ENCODE data around the gene KIAA1191.

Gene KIAA1191

GRCh38 chr5:176341325-176342157, 20.0 kb downstream of the KIAA1191 start:
- Histone ChIP-seq H3K27ac (ENCODE audit: poor library complexity, severe bottlenecking) (no peak overlapping the region), H3K4me3 (ENCODE audit: severe bottlenecking) (no peak overlapping the region)

GRCh38 chr5:176339304-176339703, 22.3 kb downstream of the KIAA1191 start:
- Histone ChIP-seq H3K4me3 (ENCODE audit: severe bottlenecking) (no peak overlapping the region), H3K9me3 (ENCODE audit: severe bottlenecking) (no peaks in the 10 kb centered on the region), H3K27me3 (ENCODE audit: insufficient read depth, poor library complexity, severe bottlenecking) (no peaks in the 10 kb centered on the region), H3K27ac (ENCODE audit: poor library complexity, severe bottlenecking) (no peak overlapping the region), H3K36me3 (ENCODE audit: low read depth) (peaks cover 23% of the 10 kb centered on the region), H3K4me1 (ENCODE audit: insufficient read depth, poor library complexity, severe bottlenecking) (no peaks in the 10 kb centered on the region)
- ATAC-seq (ENCODE audit: low read depth) (no peak), DNase-seq (ENCODE audit: low spot score) (no peak)
- no peak for TF ChIP-seq CTCF (IDR thresholded peaks at IDR 0.05; ENCODE audit: poor library complexity, severe bottlenecking)

More at GRCh38 chr5:176341325-176342157, 20.0 kb downstream of the KIAA1191 start:
- Histone ChIP-seq H3K4me1 (ENCODE audit: insufficient read depth, poor library complexity, severe bottlenecking) (no peaks in the 10 kb centered on the region), H3K27me3 (ENCODE audit: insufficient read depth, poor library complexity, severe bottlenecking) (no peaks in the 10 kb centered on the region), H3K9me3 (ENCODE audit: severe bottlenecking) (no peaks in the 10 kb centered on the region), H3K36me3 (ENCODE audit: low read depth) (peaks cover 44% of the 10 kb centered on the region)
- ATAC-seq (ENCODE audit: low read depth), result no peak
- no peak for DNase-seq (ENCODE audit: low spot score)
- no peak for TF ChIP-seq CTCF (IDR thresholded peaks at IDR 0.05; ENCODE audit: poor library complexity, severe bottlenecking)

GRCh38 chr5:176337913-176338312, 23.7 kb downstream of the KIAA1191 start:
- no peak for TF ChIP-seq CTCF (IDR thresholded peaks at IDR 0.05; ENCODE audit: poor library complexity, severe bottlenecking)
- H3K27ac ChIP-seq (ENCODE audit: poor library complexity, severe bottlenecking), result no peak overlapping the region
- no peaks in the 10 kb centered on the region for H3K4me1 ChIP-seq (ENCODE audit: insufficient read depth, poor library complexity, severe bottlenecking)
- peaks cover 15% of the 10 kb centered on the region; the same call in 1 of the 2 replicates for H3K36me3 ChIP-seq (ENCODE audit: low read depth)
- DNase-seq (ENCODE audit: low spot score), result no peak
- no peaks in the 10 kb centered on the region for H3K9me3 ChIP-seq (ENCODE audit: severe bottlenecking)
- ATAC-seq (ENCODE audit: low read depth), result no peak
- H3K4me3 ChIP-seq (ENCODE audit: severe bottlenecking), result no peak overlapping the region
- no peaks in the 10 kb centered on the region for H3K27me3 ChIP-seq (ENCODE audit: insufficient read depth, poor library complexity, severe bottlenecking)

GRCh38 chr5:176334031-176334770, 27.4 kb downstream of the KIAA1191 start:
- no peak overlapping the region for H3K27ac ChIP-seq (ENCODE audit: poor library complexity, severe bottlenecking)
- H3K27me3 ChIP-seq (ENCODE audit: insufficient read depth, poor library complexity, severe bottlenecking), result no peaks in the 10 kb centered on the region
- H3K36me3 ChIP-seq (ENCODE audit: low read depth), result peaks cover 20% of the 10 kb centered on the region
- H3K4me1 ChIP-seq (ENCODE audit: insufficient read depth, poor library complexity, severe bottlenecking), result no peaks in the 10 kb centered on the region
- H3K9me3 ChIP-seq (ENCODE audit: severe bottlenecking), result no peaks in the 10 kb centered on the region
- DNase-seq (ENCODE audit: low spot score) (no peak), ATAC-seq (ENCODE audit: low read depth) (no peak)
- no peak overlapping the region for H3K4me3 ChIP-seq (ENCODE audit: severe bottlenecking)
- no peak for TF ChIP-seq CTCF (IDR thresholded peaks at IDR 0.05; ENCODE audit: poor library complexity, severe bottlenecking)

All from RWPE2 (cell line).